HG03565 (cell line): ENCODE data around the gene GRB10.

Experiments used
- ATAC-seq: cut with Tn5 transposase; IDR thresholded peaks from one replicate; pipeline ENCODE4 v1.9.1; 2021; ENCODE audit warnings: mild to moderate bottlenecking, moderate library complexity; ENCODE audit not compliant: unreplicated experiment

The GRB10 gene

DNA sequence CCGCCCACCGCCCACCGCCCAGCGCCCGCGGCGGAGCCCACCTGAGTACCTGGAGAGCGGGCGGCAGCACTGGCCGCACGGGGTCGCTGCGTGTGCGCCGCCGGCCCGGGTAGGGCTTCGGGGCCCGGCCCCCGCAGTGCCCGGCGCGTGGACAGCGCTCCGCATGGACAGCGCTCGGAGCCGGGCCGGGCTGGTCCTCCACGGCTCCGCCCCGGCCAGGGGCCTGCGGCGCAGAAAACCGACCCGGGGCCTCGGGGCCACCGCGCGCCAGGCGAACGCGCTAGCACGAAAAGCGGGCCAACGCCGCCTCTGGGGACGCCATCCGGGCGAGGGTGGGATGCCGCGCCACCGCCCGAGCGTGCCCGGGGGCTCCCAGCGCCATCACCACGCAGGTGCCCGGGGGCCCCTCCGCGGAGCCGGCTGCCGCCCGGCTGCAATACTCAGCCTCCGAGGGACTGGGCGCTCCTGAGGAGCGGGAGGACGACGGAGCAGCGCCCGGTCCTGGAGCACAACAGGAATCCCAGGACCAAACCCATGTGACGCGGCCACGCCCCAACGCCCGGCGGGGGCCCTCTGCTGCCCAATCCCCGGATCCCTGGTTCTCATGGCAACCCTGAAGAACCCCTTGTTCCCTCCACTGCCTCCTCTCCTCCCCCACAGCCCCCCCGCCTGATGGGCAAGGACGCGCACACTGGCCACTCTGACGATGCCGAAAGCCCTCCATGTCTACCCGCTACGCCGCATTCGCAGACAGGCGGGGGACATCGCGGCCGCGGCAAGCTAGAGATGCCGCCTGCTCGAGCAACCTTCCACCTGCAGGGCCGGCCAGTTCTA is at the start of gene GRB10:
Gene GRB10, minus strand, starts transcription at position 522 of the 834 bp plus-strand sequence. CDS start 50,574 bp downstream, outside the sequence.
- no peak for ATAC-seq

DNA sequence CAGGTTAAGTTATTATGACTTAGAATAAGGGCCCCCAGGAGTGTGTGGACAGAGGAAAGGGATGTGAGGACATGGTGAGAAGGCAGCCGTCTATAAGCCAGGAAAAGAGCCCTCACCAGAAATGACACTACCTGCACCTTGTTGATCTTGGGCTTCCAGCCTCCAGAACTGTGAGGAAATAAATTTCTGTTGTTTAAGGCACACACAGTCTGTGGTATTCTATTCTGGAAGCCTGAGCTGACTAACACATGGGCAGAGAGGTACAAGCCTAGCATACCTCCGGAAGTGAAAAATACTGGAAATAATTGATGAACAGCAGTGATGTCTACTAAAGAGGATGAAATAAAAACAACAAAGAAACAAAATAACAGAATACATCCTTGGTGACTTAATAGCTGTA is 46.1 kb upstream of the GRB10 start:
- no peak for ATAC-seq

DNA sequence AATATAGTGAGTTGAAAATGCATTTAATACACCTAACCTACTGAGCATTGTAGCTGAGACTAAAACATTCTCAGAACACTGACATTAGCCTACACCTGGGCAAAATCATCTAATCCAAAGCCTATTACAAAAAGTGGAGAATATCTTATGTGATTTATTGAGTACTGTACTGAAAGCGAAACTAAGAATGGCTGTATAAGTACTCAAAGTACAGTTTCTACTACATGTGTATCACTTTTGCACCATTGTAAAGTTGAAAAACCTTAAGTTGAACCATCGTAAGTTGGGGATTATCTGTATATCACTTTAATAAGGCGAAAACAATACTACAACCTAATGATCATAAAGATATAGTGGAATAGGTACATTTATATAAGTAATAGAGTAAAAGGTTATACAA is 45.4 kb upstream of the GRB10 start:
- ATAC-seq: no peak

DNA sequence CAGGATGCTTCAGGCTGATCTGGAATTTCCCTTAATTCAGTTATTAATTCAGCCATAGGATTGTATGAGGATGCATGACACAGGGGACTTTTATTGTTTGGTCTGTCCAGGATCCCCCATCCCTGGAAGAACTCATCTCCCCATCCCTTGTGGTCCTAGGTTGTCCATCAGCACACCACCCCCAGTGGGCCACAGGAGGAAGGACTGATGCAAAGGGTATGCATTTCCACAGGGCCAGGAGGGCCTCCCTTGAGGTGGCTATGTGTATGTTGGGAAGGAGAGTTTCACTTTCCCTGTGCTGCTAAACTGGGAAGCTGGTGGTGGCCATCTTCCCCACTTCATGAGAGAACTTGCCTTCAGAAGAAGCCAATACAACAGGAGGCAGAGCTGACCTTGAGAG is 44.6 kb upstream of the GRB10 start:
- ATAC-seq: no peak

DNA sequence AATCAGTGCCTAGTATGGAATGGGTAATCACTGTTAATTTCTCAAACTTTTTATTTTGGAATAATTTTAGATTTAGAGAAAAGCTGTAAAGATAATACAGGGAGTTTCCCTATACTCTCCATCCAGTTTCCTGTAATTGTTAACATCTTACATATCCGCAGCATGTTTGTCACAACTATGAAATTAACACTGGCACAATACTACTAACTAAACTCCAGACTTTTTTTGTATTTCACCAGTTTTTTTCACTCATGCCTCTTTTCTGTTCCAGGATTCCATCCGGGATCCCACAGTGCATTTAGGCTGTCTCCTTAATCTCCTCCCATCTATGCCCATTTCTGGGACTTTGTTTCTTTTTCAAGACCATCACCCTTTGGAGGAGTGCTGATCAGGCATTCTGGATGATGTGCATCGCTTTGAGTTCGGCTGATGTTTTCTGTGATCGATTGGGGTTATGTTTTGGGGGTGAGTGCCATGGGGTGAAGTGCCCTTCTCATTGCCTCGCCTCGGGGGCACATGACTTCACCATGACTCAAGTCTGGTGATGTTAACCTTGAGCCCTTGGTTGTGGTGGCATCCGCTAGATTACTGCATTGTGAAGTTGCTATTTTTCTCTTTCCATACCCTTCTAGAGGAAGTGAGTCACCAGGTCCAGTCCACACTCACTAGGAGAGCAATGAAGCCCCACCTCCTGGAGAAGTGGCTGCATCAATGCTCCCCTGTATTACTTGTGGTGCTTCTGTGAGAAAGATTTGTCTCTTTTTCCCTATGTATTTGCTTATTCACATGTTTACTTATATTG is 43.9 kb upstream of the GRB10 start:
- ATAC-seq: no peak

DNA sequence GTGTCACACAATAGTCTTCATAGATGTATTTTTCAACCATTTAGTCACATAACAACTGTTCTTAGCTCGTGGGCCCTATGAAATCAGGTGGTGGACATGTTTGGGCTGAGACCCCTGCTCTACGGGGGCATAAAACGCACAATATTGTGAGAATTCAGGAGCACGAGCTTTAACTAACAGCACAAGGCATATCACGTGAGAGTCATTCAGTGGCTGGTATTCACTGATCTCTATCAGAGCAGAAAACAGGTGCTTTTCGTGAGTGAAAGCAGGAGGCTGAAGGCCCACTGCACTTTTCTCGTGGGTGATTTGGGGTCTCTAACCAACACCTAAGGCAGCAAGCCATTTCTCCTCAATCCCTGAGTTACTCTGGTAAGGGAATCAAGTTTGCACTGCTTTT is 42.8 kb upstream of the GRB10 start:
- ATAC-seq: no peak

- no peak for ATAC-seq
Measured at GRCh38 chr7:50824882-50825281, 42.2 kb upstream of the GRB10 start.

GRCh38 chr7:50822706-50823105 is 40.0 kb upstream of the GRB10 start:
- no peak for ATAC-seq

DNA sequence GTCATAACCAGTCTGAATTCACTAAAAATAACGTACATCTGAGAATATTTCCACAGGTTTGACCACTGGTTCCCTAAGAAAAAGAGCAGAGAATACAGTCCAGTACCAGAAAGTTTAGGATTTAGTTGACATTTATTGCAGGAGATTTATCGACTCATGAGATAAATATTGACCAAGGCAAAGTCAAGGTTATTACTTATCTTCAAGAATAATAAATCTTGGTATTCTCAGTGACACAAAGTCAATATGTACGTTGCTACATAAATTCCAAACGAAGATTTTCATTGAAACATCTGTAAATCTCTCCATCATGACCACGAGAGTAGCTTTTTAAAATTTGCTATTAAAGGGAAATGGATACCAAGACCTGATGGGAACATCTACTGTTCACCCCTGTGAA is 39.4 kb upstream of the GRB10 start:
- ATAC-seq: no peak

- no peak for ATAC-seq
Measured at GRCh38 chr7:50821457-50822008, 38.8 kb upstream of the GRB10 start.

DNA sequence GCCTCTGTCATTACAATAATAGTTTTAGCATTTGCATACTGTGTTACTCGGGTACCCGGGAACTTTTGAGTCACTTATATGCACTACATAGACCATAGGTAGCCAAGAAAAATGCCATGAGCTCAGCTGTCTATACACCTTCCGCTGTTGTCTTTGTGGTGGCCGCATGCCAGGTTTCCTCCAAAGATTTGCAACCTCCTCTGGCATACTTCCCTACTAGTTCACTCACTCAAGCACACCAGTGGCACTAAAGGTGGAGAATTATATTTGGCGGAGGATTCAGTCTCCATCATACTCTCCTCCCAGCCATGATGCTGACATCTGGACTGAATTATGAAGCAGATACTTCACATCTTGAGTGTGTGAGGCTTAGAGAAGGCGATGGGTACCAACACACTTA is 35.6 kb upstream of the GRB10 start:
- ATAC-seq: no peak

GRCh38 chr7:50817561-50817960 is 34.9 kb upstream of the GRB10 start:
- no peak for ATAC-seq

DNA sequence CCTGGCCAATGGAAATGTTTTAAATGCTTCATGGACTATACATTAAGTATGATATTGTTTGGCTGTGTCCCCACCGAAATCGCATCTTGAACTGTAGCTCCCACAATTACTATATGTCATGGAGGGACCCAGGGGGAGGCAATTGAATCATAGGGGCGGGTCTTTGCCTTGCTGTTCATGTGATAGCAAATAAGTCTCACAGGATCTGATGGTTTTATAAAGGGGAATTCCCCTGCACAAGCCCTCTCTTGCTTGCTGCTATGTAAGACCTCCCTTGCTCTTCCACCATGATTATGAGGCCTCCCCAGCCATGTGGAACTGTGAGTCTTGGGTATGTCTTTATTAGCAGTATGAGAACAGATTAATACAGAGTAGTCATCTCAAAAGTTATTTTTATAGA is 32.4 kb upstream of the GRB10 start:
- no peak for ATAC-seq

- no peak for ATAC-seq
Measured at GRCh38 chr7:50814166-50814565, 31.5 kb upstream of the GRB10 start.

DNA sequence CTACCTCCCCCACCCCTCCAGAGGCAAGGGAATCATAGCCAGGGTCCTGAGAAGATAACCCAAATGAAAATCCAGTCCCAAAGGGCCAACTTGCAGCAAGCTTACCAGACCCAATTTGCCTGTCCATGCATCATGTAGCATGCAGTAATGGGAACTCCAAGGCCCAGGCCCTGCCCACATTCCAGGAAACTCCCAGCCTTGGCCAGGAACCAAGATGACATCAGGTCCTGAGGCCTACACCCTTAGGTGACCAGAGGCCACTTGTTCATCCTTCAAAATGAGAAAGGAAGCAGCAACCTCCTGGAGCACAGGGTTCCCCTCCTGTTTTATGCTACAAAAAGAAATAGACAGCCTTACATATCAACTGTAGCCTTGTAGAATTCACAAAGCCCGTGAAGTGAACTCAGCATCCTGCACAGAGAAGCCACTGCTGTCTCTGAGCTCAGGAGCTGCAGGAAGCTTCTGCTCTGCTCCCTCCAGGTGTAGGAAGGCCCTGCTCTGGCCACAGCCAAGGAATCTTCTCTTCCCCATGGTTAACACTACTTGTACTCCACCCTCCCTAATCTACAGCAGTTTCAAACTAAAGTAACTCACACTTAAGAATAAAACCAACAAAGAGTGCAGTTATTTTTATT is 30.3 kb upstream of the GRB10 start:
- no peak for ATAC-seq

DNA sequence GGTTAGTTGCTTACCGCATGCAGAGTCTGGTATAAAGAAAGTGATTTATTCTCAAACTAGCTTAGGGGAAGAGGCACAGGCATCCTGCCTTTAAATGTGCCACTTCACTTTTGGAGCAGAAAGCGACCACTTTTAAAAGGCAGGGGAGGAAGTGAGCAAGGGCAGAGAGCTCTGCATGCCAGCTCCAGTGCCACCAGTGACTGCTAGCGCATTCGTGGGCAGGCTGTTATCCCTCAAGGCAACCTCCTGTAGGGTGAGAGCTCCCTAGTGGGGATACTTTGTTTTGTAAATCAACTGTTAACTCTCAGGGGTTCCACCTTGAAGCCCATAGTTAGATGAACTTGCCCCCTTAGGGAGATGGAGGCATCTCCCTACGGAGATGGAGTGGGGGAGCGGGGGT is 29.4 kb upstream of the GRB10 start:
- no peak for ATAC-seq

GRCh38 chr7:50808282-50808888 is 25.7 kb upstream of the GRB10 start:
- no peak for ATAC-seq

GRCh38 chr7:50807026-50807730 is 24.5 kb upstream of the GRB10 start:
- no peak for ATAC-seq

GRCh38 chr7:50806143-50806542 is 23.4 kb upstream of the GRB10 start:
- no peak for ATAC-seq

GRCh38 chr7:50805447-50806125 is 22.9 kb upstream of the GRB10 start:
- no peak for ATAC-seq
